GM23248 (cell line): ENCODE data around the gene EPG5.

Source experiments
- EZH2 ChIP-seq: fragments of 200-600 bp; sonication (generic); IDR thresholded peaks from 2 replicates; pipeline ENCODE4 v1.6.1; 2018; ENCODE audit warnings: antibody characterized with exemption, mild to moderate bottlenecking; ENCODE audit not compliant: insufficient read depth, poor library complexity, severe bottlenecking
- EZH2phosphoT487 ChIP-seq: fragments of 200-600 bp; sonication (generic); IDR thresholded peaks from 2 replicates; pipeline ENCODE4 v1.6.1; 2018; ENCODE audit warnings: antibody characterized with exemption, moderate library complexity, mild to moderate bottlenecking, low read depth; ENCODE audit not compliant: insufficient read depth

- no peak for TF ChIP-seq EZH2phosphoT487
- TF ChIP-seq EZH2: no peak
Observed at GRCh38 chr18:45860492-45860891, 106.6 kb downstream of the EPG5 start.
